ENCODE data around the gene DUS3L. TPM values are rescaled to one million over a fixed set of nuclear protein-coding genes. Genes with fewer than 3 reads are reported as not detected.

The DUS3L gene
- total RNA-seq, 1 experiment from 2014 or later, result 39.3 TPM

- no peaks in the 10 kb centered on the region for H3K4me1 Mint-ChIP-seq
- CTCF ChIA-PET, result interaction anchor here (1.8 kb wide), 1 partner anchor 86 kb away, joined by 4 read pairs; the partner anchor contains the start of gene RPL36
- H3K27ac Mint-ChIP-seq, result no peak overlapping the region
- H3K36me3 Mint-ChIP-seq, result no peaks in the 10 kb centered on the region
- ATAC-seq (no peak), DNase-seq (ENCODE audit: low spot score) (no peak)
- POLR2A ChIA-PET, result interaction anchor here (0.9 kb wide), 1 partner anchor 86 kb away, joined by 5 read pairs; no protein-coding TSS in a partner anchor
- no peaks in the 10 kb centered on the region for H3K9me3 Mint-ChIP-seq
- no peak for TF ChIP-seq GABPB1 (CRISPR knock-in tag; IDR thresholded peaks at IDR 0.05)
- TF ChIP-seq CREM (CRISPR knock-in tag; IDR thresholded peaks at IDR 0.05), result no peak
- no peak for TF ChIP-seq ELF4 (CRISPR knock-in tag; IDR thresholded peaks at IDR 0.05; ENCODE audit: low read depth)
- TF ChIP-seq TEAD4 (CRISPR knock-in tag; IDR thresholded peaks at IDR 0.05), result no peak
- no peak for TF ChIP-seq ZBTB21 (CRISPR knock-in tag; IDR thresholded peaks at IDR 0.05; ENCODE audit: borderline replicate concordance)
- TF ChIP-seq E2F4 (CRISPR knock-in tag; IDR thresholded peaks at IDR 0.05; ENCODE audit: borderline replicate concordance, low read depth), result no peak
- H3K4me3 Mint-ChIP-seq, result no peak overlapping the region
- peaks cover 10% of the 10 kb centered on the region for H3K27me3 Mint-ChIP-seq (ENCODE audit: low read depth)
Observed at GRCh38 chr19:5775668-5776309, 15.2 kb downstream of the DUS3L start.

DNA sequence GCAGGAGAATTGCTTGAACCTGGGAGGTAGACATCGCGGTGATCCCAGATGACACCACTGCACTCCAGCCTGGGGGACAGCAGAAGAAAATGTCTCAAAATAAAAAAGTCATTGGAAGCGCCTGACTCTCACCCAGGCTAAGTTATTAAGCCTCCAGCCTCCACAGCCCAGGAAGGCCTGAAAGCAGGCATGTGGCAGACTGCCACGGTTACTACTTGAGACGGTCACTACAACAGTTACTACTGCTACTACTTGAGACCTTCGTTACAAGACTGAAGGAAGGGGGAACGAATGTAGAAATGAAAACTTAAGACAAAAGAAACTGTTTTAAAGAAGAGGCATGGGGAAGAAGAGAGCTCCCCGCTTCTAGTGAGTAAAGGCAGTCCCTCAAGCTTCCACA, 16.0 kb downstream of the DUS3L start:
- CTCF ChIA-PET, result interaction anchor here (0.6 to 2.3 kb wide), 3 partner anchors 29 to 247 kb away, joined by 3 to 8 read pairs (median 4); partner anchors contain the start of genes NRTN and RPL36
- POLR2A ChIA-PET, result interaction anchor here (0.9 kb wide), 1 partner anchor 85 kb away, joined by 5 read pairs; no protein-coding TSS in a partner anchor
- H3K27ac Mint-ChIP-seq, result no peak overlapping the region
- no peaks in the 10 kb centered on the region for H3K36me3 Mint-ChIP-seq
- ATAC-seq (no peak), DNase-seq (ENCODE audit: low spot score) (no peak)
- no peaks in the 10 kb centered on the region for H3K4me1 Mint-ChIP-seq
- TF ChIP-seq, protein P1, sequence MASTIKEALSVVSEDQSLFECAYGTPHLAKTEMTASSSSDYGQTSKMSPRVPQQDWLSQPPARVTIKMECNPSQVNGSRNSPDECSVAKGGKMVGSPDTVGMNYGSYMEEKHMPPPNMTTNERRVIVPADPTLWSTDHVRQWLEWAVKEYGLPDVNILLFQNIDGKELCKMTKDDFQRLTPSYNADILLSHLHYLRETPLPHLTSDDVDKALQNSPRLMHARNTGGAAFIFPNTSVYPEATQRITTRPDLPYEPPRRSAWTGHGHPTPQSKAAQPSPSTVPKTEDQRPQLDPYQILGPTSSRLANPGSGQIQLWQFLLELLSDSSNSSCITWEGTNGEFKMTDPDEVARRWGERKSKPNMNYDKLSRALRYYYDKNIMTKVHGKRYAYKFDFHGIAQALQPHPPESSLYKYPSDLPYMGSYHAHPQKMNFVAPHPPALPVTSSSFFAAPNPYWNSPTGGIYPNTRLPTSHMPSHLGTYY (CRISPR knock-in tag; IDR thresholded peaks at IDR 0.05), result no peak
- no peak for TF ChIP-seq FOXK1 (CRISPR knock-in tag; IDR thresholded peaks at IDR 0.05)
- no peak for TF ChIP-seq EMX1 (CRISPR knock-in tag; IDR thresholded peaks at IDR 0.05)
- no peak for TF ChIP-seq ZNF232 (CRISPR knock-in tag; IDR thresholded peaks at IDR 0.05)
- no peak for TF ChIP-seq MXD4 (CRISPR knock-in tag; IDR thresholded peaks at IDR 0.05; ENCODE audit: borderline replicate concordance)
- no peak for TF ChIP-seq SOX15 (CRISPR knock-in tag; IDR thresholded peaks at IDR 0.05)
- TF ChIP-seq, protein P2, sequence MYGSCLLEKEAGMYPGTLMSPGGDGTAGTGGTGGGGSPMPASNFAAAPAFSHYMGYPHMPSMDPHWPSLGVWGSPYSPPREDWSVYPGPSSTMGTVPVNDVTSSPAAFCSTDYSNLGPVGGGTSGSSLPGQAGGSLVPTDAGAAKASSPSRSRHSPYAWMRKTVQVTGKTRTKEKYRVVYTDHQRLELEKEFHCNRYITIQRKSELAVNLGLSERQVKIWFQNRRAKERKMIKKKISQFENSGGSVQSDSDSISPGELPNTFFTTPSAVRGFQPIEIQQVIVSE (CRISPR knock-in tag; IDR thresholded peaks at IDR 0.05; ENCODE audit: borderline replicate concordance), result no peak
- TF ChIP-seq, protein P3, sequence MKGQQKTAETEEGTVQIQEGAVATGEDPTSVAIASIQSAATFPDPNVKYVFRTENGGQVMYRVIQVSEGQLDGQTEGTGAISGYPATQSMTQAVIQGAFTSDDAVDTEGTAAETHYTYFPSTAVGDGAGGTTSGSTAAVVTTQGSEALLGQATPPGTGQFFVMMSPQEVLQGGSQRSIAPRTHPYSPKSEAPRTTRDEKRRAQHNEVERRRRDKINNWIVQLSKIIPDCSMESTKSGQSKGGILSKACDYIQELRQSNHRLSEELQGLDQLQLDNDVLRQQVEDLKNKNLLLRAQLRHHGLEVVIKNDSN (CRISPR knock-in tag; IDR thresholded peaks at IDR 0.05), result no peak
- peaks cover 10% of the 10 kb centered on the region for H3K27me3 Mint-ChIP-seq (ENCODE audit: low read depth)
- no peak overlapping the region for H3K4me3 Mint-ChIP-seq
- H3K9me3 Mint-ChIP-seq, result no peaks in the 10 kb centered on the region

DNA sequence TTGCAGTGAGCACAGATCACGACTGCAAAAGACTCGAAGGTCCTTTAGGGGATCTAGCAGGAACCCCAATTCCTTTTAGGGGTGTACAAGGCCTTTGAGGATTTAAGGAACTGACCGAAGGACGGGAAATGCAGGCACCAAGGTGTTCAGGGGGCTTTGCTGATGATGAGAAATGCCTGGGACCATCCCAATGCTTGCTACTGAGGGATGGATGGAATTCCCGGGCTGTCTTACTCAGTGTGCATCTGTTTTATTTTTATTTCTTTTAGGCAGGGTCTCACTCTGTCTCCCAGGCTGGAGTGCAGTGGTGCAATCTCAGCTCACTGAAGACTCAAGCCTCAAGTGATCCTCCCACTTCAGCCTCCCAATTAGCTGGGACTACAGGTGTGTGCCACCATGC, 17.7 kb downstream of the DUS3L start:
- H3K27me3 Mint-ChIP-seq (ENCODE audit: low read depth), result peaks cover 10% of the 10 kb centered on the region
- H3K9me3 Mint-ChIP-seq, result no peaks in the 10 kb centered on the region
- no peak overlapping the region for H3K27ac Mint-ChIP-seq
- no peaks in the 10 kb centered on the region for H3K36me3 Mint-ChIP-seq
- H3K4me3 Mint-ChIP-seq, result no peak overlapping the region
- POLR2A ChIA-PET, result interaction anchor here (0.6 kb wide), 2 partner anchors 53 to 198 kb away, joined by 3 to 5 read pairs; partner anchors contain the start of gene LONP1
- no peaks in the 10 kb centered on the region for H3K4me1 Mint-ChIP-seq
- no peak for ATAC-seq
- CTCF ChIA-PET, result interaction anchor here (1.0 to 2.3 kb wide), 4 partner anchors 21 to 249 kb away, joined by 3 to 17 read pairs (median 7); partner anchors contain the start of gene NRTN
- no peak for DNase-seq (ENCODE audit: low spot score)
- TF ChIP-seq ZNF532 (CRISPR knock-in tag; IDR thresholded peaks at IDR 0.05; ENCODE audit: borderline replicate concordance) (no peak), ZNF263 (CRISPR knock-in tag; IDR thresholded peaks at IDR 0.05; ENCODE audit: low read depth) (no peak), E2F1 (CRISPR knock-in tag; IDR thresholded peaks at IDR 0.05) (no peak)
- TF ChIP-seq, protein P4, sequence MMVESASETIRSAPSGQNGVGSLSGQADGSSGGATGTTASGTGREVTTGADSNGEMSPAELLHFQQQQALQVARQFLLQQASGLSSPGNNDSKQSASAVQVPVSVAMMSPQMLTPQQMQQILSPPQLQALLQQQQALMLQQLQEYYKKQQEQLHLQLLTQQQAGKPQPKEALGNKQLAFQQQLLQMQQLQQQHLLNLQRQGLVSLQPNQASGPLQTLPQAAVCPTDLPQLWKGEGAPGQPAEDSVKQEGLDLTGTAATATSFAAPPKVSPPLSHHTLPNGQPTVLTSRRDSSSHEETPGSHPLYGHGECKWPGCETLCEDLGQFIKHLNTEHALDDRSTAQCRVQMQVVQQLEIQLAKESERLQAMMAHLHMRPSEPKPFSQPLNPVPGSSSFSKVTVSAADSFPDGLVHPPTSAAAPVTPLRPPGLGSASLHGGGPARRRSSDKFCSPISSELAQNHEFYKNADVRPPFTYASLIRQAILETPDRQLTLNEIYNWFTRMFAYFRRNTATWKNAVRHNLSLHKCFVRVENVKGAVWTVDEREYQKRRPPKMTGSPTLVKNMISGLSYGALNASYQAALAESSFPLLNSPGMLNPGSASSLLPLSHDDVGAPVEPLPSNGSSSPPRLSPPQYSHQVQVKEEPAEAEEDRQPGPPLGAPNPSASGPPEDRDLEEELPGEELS (CRISPR knock-in tag; IDR thresholded peaks at IDR 0.05), result no peak

All from WTC11 (cell line).